Ishikawa (cell line): ENCODE results near the gene ERICH3.

Experiments
- CEBPB ChIP-seq: IDR thresholded peaks from 2 replicates; pipeline ENCODE4 v1.6.1; 2012
- EP300 ChIP-seq: IDR thresholded peaks from 2 replicates; pipeline ENCODE4 v1.6.1; 2012; ENCODE audit warnings: borderline replicate concordance
- NFIC ChIP-seq: IDR thresholded peaks from 2 replicates; pipeline ENCODE4 v1.6.1; 2012
- RAD21 ChIP-seq: IDR thresholded peaks from 2 replicates; pipeline ENCODE4 v1.6.1; 2012; ENCODE audit warnings: low read depth
- TAF1 ChIP-seq: IDR thresholded peaks from 2 replicates; pipeline ENCODE4 v1.6.1; 2012; ENCODE audit warnings: low read depth, mild to moderate bottlenecking
- TCF12 ChIP-seq: IDR thresholded peaks from 2 replicates; pipeline ENCODE4 v1.6.1; 2012; ENCODE audit warnings: low read depth
- TEAD4 ChIP-seq: IDR thresholded peaks from 2 replicates; pipeline ENCODE4 v1.6.1; 2012
- YY1 ChIP-seq: IDR thresholded peaks from 2 replicates; pipeline ENCODE4 v1.6.1; 2012; ENCODE audit warnings: low read depth
- ZBTB7A ChIP-seq: IDR thresholded peaks from 2 replicates; pipeline ENCODE4 v1.6.1; 2012; ENCODE audit warnings: low read depth
- TF ChIP-seq, protein P1 (sequence below): IDR thresholded peaks from 2 replicates; pipeline ENCODE4 v1.6.1; 2012; ENCODE audit warnings: low read depth, mild to moderate bottlenecking
- TF ChIP-seq, protein P2 (sequence below): IDR thresholded peaks from 2 replicates; pipeline ENCODE4 v1.6.1; 2012

ERICH3 gene

DNA sequence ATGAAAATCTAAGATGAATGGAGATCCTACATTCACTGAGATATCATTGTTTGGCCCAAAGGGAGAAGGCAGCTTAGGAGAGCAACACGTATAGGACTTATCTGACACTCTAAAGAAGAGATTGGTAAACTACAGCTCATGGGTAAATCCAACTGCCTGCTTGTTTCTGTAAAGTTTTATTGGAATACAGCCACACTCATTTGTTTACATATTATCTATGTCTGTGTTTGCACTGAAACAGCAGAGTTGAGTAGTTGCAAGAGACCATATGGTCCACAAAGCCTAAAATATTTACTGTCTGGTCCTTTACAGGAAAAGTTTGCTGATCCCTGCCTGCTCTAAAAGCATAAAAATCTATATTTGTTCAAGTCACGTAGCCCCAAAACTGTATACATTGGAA is 146.9 kb downstream of the ERICH3 start:
- TF ChIP-seq YY1 (no peak), TEAD4 (no peak), TAF1 (no peak), RAD21 (no peak), ZBTB7A (no peak)
- TF ChIP-seq, protein P1, sequence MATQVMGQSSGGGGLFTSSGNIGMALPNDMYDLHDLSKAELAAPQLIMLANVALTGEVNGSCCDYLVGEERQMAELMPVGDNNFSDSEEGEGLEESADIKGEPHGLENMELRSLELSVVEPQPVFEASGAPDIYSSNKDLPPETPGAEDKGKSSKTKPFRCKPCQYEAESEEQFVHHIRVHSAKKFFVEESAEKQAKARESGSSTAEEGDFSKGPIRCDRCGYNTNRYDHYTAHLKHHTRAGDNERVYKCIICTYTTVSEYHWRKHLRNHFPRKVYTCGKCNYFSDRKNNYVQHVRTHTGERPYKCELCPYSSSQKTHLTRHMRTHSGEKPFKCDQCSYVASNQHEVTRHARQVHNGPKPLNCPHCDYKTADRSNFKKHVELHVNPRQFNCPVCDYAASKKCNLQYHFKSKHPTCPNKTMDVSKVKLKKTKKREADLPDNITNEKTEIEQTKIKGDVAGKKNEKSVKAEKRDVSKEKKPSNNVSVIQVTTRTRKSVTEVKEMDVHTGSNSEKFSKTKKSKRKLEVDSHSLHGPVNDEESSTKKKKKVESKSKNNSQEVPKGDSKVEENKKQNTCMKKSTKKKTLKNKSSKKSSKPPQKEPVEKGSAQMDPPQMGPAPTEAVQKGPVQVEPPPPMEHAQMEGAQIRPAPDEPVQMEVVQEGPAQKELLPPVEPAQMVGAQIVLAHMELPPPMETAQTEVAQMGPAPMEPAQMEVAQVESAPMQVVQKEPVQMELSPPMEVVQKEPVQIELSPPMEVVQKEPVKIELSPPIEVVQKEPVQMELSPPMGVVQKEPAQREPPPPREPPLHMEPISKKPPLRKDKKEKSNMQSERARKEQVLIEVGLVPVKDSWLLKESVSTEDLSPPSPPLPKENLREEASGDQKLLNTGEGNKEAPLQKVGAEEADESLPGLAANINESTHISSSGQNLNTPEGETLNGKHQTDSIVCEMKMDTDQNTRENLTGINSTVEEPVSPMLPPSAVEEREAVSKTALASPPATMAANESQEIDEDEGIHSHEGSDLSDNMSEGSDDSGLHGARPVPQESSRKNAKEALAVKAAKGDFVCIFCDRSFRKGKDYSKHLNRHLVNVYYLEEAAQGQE: no peak

DNA sequence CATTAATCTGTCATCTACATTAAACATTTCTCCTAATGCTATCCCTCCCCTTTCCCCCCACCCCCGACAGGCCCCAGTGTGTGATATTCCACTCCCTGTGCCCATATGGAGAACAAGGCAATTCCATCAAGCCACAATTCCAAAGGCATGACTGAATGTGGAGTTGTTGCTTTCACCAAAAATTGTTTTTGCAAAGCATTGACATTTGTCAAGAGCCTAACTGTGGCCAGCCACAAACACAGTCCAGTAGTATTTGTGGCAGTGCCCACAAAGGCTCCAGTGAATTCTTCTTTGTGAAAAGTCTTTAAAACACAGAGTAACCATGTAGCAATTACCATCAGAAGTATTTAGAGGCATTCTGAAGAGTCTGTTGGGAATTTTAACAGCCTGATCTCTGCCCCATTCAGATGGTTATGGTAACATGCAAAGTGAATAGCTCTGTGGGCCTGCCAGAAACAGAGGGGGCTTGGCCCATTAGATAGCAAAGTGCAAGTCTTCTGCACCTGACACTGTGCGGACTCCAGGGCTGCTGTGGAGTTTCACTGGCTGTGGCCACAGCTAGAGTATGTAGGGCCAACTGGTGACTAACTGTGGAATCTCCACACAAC is 149.6 kb downstream of the ERICH3 start:
- TF ChIP-seq TAF1 (no peak), EP300 (no peak), RAD21 (no peak), ZBTB7A (no peak), YY1 (no peak), TCF12 (no peak), NFIC (no peak), TEAD4 (no peak), CEBPB (no peak)
- TF ChIP-seq, protein P2, sequence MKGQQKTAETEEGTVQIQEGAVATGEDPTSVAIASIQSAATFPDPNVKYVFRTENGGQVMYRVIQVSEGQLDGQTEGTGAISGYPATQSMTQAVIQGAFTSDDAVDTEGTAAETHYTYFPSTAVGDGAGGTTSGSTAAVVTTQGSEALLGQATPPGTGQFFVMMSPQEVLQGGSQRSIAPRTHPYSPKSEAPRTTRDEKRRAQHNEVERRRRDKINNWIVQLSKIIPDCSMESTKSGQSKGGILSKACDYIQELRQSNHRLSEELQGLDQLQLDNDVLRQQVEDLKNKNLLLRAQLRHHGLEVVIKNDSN: no peak

DNA sequence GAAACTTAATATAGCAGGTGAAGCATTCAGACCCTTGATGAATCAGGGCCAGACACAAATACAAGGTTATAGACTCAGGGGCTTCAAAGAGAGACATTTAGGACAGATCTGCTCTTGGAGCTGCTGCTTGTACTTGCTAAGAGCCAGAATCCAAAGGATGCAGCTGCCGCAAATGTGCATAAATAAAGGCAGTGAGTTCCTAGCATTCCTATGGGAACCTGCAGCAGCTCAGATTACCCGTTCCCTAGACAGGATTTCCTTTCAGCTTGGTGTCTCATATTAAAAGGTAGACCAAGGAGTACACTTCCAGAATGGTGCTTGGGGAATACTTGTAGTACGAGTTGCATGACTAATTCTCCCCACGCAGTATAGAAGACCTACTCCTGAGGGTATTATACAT is 151.4 kb downstream of the ERICH3 start:
- TF ChIP-seq RAD21 (no peak), NFIC (no peak), TEAD4 (no peak), YY1 (no peak), EP300 (no peak)
